ENCODE data around the gene KCNMA1. TPM values are rescaled to one million over a fixed set of nuclear protein-coding genes. Genes with fewer than 3 reads are reported as not detected.
A peak's percentile ranks its signal among the peaks of the same experiment; 100 is the strongest.

KCNMA1 gene
- total and polyA plus RNA-seq, 7 donors, result 15.3 to 427 (median 256) TPM

DNA sequence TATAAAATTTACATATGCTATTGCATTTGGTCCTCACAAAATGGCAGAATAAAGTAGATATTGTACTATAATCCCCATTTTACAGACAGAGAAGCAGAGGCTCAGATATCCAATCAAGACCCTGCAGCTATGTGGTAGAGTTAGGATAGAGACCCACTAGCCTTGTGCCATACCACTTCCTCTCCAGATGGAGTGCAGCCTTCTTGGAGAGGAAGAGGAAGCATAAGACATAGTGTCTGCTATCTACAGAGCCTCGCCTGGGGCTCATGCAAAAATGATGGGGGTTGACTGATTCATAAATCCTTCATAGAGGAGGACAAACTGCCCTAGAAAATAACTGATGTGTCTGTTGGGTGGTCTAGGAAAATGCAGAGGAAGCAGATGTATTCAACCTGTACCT lies 447.3 kb downstream of the KCNMA1 start:
- no peaks in the 10 kb centered on the region for H3K9me3 ChIP-seq
- TF ChIP-seq EP300 (IDR thresholded peaks at IDR 0.05), result no peak
- TF ChIP-seq, protein P1, sequence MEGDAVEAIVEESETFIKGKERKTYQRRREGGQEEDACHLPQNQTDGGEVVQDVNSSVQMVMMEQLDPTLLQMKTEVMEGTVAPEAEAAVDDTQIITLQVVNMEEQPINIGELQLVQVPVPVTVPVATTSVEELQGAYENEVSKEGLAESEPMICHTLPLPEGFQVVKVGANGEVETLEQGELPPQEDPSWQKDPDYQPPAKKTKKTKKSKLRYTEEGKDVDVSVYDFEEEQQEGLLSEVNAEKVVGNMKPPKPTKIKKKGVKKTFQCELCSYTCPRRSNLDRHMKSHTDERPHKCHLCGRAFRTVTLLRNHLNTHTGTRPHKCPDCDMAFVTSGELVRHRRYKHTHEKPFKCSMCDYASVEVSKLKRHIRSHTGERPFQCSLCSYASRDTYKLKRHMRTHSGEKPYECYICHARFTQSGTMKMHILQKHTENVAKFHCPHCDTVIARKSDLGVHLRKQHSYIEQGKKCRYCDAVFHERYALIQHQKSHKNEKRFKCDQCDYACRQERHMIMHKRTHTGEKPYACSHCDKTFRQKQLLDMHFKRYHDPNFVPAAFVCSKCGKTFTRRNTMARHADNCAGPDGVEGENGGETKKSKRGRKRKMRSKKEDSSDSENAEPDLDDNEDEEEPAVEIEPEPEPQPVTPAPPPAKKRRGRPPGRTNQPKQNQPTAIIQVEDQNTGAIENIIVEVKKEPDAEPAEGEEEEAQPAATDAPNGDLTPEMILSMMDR (IDR thresholded peaks at IDR 0.05), result no peak
- no peak for TF ChIP-seq POLR2AphosphoS5 (IDR thresholded peaks at IDR 0.05)
- no peak for TF ChIP-seq POLR2A (IDR thresholded peaks at IDR 0.05)
- intact Hi-C loops (cut with DNase I), result no loop called here
- no peak for DNase-seq
- H3K4me1 ChIP-seq, result peaks cover 0 to 79% (median 51%) of the 10 kb centered on the region in 4 donors
- no peak overlapping the region for H3K4me3 ChIP-seq
- H3K27me3 ChIP-seq, result no peaks in the 10 kb centered on the region
- peak overlapping the region in 3 of 4 donors; percentile 39 to 93 (median 84) for H3K27ac ChIP-seq
- 59 to 78% methylated on average over 1 of the region's 1 CpG for WGBS, 2 donors
- no peaks in the 10 kb centered on the region for H3K36me3 ChIP-seq

DNA sequence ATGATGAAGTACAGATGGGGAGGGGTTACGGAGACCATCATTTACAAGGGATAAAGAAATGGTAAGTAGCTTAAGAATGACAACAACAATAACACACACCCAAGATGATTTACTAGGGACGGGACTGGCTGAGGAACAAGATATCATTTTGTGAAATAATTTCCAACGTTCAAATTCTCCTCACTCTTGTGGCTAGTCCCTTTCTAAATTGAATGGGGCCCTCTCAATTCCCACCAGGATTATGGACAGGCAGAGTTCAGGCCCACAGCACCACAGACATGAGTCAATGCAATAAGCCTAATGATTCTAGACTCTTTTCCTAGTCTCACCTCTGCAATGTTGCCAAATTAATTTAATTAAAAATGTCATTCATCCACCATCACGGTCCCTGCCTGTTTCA lies 448.1 kb downstream of the KCNMA1 start:
- no peak for DNase-seq
- WGBS, 2 donors, result 86 to 91% methylated on average over 4 of the region's 4 CpGs
- Histone ChIP-seq H3K27me3 (no peaks in the 10 kb centered on the region), H3K36me3 (no peaks in the 10 kb centered on the region), H3K4me1 (peaks cover 0 to 76% (median 47%) of the 10 kb centered on the region in 4 donors), H3K4me3 (no peak overlapping the region), H3K9me3 (no peaks in the 10 kb centered on the region), H3K27ac (peak overlapping the region in 3 of 4 donors; percentile 35 to 93 (median 84))
- intact Hi-C loops (cut with DNase I), result no loop called here
- TF ChIP-seq EP300 (IDR thresholded peaks at IDR 0.05) (no peak), POLR2A (IDR thresholded peaks at IDR 0.05) (no peak), POLR2AphosphoS5 (IDR thresholded peaks at IDR 0.05) (no peak)
- TF ChIP-seq, protein P1 (IDR thresholded peaks at IDR 0.05), result no peak

DNA sequence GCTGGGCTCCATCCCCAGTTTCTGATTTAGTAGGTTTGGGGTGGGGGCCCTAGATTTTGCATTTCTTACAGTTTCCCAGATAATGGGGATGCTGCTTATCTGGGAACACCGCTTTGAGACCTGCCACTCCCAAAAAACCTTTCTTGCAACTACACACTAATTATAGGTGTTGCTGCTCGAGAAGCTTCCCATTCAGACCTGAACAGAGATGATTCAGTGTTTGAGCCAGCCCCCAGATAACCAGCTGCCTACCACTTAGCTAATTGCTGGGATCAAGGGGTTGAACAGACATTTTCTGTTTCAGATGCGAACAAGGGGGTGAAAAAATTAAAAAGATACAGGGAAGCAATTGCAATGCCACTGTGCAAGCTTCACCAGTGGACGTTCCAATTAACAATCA lies 448.5 kb downstream of the KCNMA1 start:
- Histone ChIP-seq H3K4me1 (peaks cover 0 to 71% (median 43%) of the 10 kb centered on the region in 4 donors), H3K36me3 (no peaks in the 10 kb centered on the region), H3K9me3 (no peaks in the 10 kb centered on the region), H3K4me3 (no peak overlapping the region), H3K27ac (peak overlapping the region; percentile 35 to 93 (median 75)), H3K27me3 (no peaks in the 10 kb centered on the region)
- intact Hi-C loops (cut with DNase I), result no loop called here
- TF ChIP-seq, protein P1 (IDR thresholded peaks at IDR 0.05), result no peak
- no peak for TF ChIP-seq POLR2AphosphoS5 (IDR thresholded peaks at IDR 0.05)
- DNase-seq, result no peak
- 90 to 91% methylated on average over 4 of the region's 4 CpGs for WGBS, 2 donors

DNA sequence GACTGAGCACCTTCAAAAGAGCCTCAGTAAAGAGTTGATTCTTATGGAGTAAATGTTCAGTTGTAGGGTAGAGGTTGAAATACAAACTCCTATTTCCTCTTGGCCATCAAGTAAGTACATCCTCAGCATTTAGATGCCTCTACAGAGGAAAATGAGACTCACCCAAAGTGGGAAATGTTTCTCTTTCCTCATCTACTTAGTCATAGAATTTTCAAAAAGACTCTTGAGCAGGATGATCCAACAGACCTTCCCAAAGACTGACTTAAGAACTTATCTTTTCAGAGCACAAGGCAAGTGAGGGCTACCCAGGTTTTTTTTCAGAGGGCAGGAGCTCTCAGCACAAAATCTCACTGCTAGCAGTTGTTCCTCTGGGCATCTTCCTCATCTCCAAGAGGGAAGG lies 449.1 kb downstream of the KCNMA1 start:
- TF ChIP-seq, protein P1 (IDR thresholded peaks at IDR 0.05), result no peak
- Histone ChIP-seq H3K4me3 (no peak overlapping the region), H3K4me1 (peaks cover 0 to 69% (median 39%) of the 10 kb centered on the region in 4 donors), H3K27me3 (no peaks in the 10 kb centered on the region), H3K27ac (peak overlapping the region; percentile 35 to 93 (median 75)), H3K9me3 (no peaks in the 10 kb centered on the region), H3K36me3 (no peaks in the 10 kb centered on the region)
- intact Hi-C loops (cut with DNase I), result no loop called here
- no peak for DNase-seq

DNA sequence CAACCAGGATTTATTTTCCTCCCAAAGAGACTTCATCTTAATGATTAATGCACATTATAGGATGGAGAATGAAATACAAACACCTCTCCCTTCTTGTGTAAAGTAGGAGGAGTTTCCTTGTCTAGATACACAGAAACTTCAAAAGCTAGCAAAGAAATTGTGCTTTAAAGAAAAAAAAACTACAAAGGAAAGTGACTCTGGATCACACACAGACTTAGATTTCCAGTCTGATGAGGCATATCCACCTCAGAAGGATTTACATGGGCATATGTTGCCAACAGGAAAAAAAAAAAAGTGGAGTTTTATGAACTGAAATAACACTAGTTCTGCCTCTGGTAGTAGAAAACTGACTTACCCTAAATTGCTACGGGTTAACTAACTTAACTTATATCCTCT lies 449.6 kb downstream of the KCNMA1 start:
- Histone ChIP-seq H3K4me1 (peaks cover 0 to 69% (median 39%) of the 10 kb centered on the region in 4 donors), H3K27me3 (no peaks in the 10 kb centered on the region), H3K4me3 (no peak overlapping the region), H3K27ac (peak overlapping the region; percentile 35 to 93 (median 75)), H3K9me3 (no peaks in the 10 kb centered on the region), H3K36me3 (no peaks in the 10 kb centered on the region)
- no peak for DNase-seq
- WGBS, 2 donors, result 8 to 65% methylated on average over 1 of the region's 1 CpG
- intact Hi-C loops (cut with DNase I), result no loop called here
- TF ChIP-seq EP300 (IDR thresholded peaks at IDR 0.05), result no peak
- TF ChIP-seq POLR2AphosphoS5 (IDR thresholded peaks at IDR 0.05), result no peak
